T-helper 2 cell treated with Interferon-gamma antibody and Interleukin-4, amounts not matched to agents 100 ng/mL and 5 ng/mL, for 36 hours (primary cell): ENCODE results near the gene FOXA3. TPM values are rescaled to one million over a fixed set of nuclear protein-coding genes. Genes with fewer than 3 reads are reported as not detected.

ENCODE experiments used
- intact Hi-C: fragments of 100-400 bp; cut with micrococcal nuclease; formaldehyde crosslinking; loops from one replicate; pipeline ENCODE4 v1.15.1; 2023
- total RNA-seq: library from RNA; stranded (reverse); gene quantifications from 2 replicates; pipeline ENCODE4 v1.2.3, GENCODE V29; 2022

The FOXA3 gene
- total RNA-seq: not detected in 2 replicates

GRCh38 chr19:45863840-45864628, at the start of gene FOXA3:
Gene FOXA3, plus strand, starts transcription at chr19:45864326. Its CDS starts 131 bp downstream, at chr19:45864457.
- intact Hi-C loops: loop anchor here (1.0 to 2.0 kb wide), 8 partner anchors 22 to 279 kb away; partner anchors contain the start of genes CCDC61, DMWD, FBXO46 and IRF2BP1

- intact Hi-C loops: loop anchor here (5.0 kb wide), 1 partner anchor 202 kb away; no protein-coding TSS in a partner anchor
Observed at GRCh38 chr19:45814851-45815480, 49.2 kb upstream of the FOXA3 start, which contains the start of gene RSPH6A. Gene RSPH6A, minus strand, starts transcription at chr19:45815308. Its CDS starts 132 bp downstream, at chr19:45815176.

GRCh38 chr19:45815481-45816216, 48.5 kb upstream of the FOXA3 start:
- intact Hi-C loops: loop anchor here (5.0 kb wide), 1 partner anchor 202 kb away; no protein-coding TSS in a partner anchor

GRCh38 chr19:45816236-45817009, 47.7 kb upstream of the FOXA3 start:
- intact Hi-C loops: loop anchor here (1.0 to 5.0 kb wide), 2 partner anchors 67 to 201 kb away; no protein-coding TSS in a partner anchor

GRCh38 chr19:45817010-45817724, 47.0 kb upstream of the FOXA3 start:
- intact Hi-C loops: loop anchor here (1.0 to 5.0 kb wide), 2 partner anchors 66 to 200 kb away; no protein-coding TSS in a partner anchor

GRCh38 chr19:45817725-45818301, 46.3 kb upstream of the FOXA3 start:
- intact Hi-C loops: loop anchor here (1.0 to 5.0 kb wide), 2 partner anchors 65 to 199 kb away; no protein-coding TSS in a partner anchor

- intact Hi-C loops: loop anchor here (5.0 kb wide), 1 partner anchor 198 kb away; no protein-coding TSS in a partner anchor
Observed at GRCh38 chr19:45819769-45820168, 44.4 kb upstream of the FOXA3 start.

GRCh38 chr19:45820413-45821102, 43.6 kb upstream of the FOXA3 start:
- intact Hi-C loops: no loop called here

GRCh38 chr19:45821103-45821521, 43.0 kb upstream of the FOXA3 start:
- intact Hi-C loops: no loop called here

GRCh38 chr19:45821570-45821969, 42.6 kb upstream of the FOXA3 start:
- intact Hi-C loops: no loop called here

- intact Hi-C loops: no loop called here
Observed at GRCh38 chr19:45822716-45823115, 41.4 kb upstream of the FOXA3 start.

GRCh38 chr19:45823182-45823581, 40.9 kb upstream of the FOXA3 start:
- intact Hi-C loops: no loop called here

GRCh38 chr19:45824041-45824471, 40.1 kb upstream of the FOXA3 start:
- intact Hi-C loops: no loop called here

- intact Hi-C loops: no loop called here
Observed at GRCh38 chr19:45824531-45825262, 39.4 kb upstream of the FOXA3 start.

GRCh38 chr19:45825263-45825605, 38.9 kb upstream of the FOXA3 start:
- intact Hi-C loops: no loop called here

- intact Hi-C loops: no loop called here
Observed at GRCh38 chr19:45825917-45826893, 37.9 kb upstream of the FOXA3 start.

- intact Hi-C loops: no loop called here
Observed at GRCh38 chr19:45826934-45827333, 37.2 kb upstream of the FOXA3 start.
